ENCODE results near the gene PRSS16. TPM values are rescaled to one million over a fixed set of nuclear protein-coding genes. Genes with fewer than 3 reads are reported as not detected.

Gene PRSS16
- total and polyA plus RNA-seq, 9 of the 15 experiments (the other 6 are each of a cell fraction or from before 2014, with no cell fraction given) = 4.5 to 21.3 (median 12.1) TPM

GRCh38 chr6:27251112-27251605 is 3.7 kb downstream of the PRSS16 start (continued):
- TF ChIP-seq MNT (conservative IDR thresholded peaks at IDR 0.05) (peak; percentile 35 to 76; a peak in 3 of 4 replicates), ZNF184 (CRISPR knock-in tag; IDR thresholded peaks at IDR 0.05) (no peak), FOXP1 (CRISPR knock-in tag; IDR thresholded peaks at IDR 0.05) (no peak), HES1 (IDR thresholded peaks at IDR 0.05; ENCODE audit: low read depth) (no peak; the same call in 1 of the 2 replicates), ZNF165 (CRISPR knock-in tag; IDR thresholded peaks at IDR 0.05; ENCODE audit: borderline replicate concordance) (no peak), MLX (CRISPR knock-in tag; conservative IDR thresholded peaks at IDR 0.05) (0 out of 4 replicates have a peak, but pooled peaks of 1 of the 2 experiments have one; percentile 78), CHD2 (IDR thresholded peaks at IDR 0.05; ENCODE audit: low read depth, low read length) (no peak), KHSRP (IDR thresholded peaks at IDR 0.05) (no peak), L3MBTL2 (IDR thresholded peaks at IDR 0.05) (peak; percentile 4), ARID4B (CRISPR knock-in tag; IDR thresholded peaks at IDR 0.05) (no peak; the same call in 1 of the 2 replicates), KLF1 (tag; IDR thresholded peaks at IDR 0.05) (peak; percentile 50; the same call in 1 of the 2 replicates), ETV1 (tag; conservative IDR thresholded peaks at IDR 0.05; ENCODE audit: low read depth) (peak; percentile 83), TFE3 (CRISPR knock-in tag; IDR thresholded peaks at IDR 0.05) (no peak), IRF9 (tag; IDR thresholded peaks at IDR 0.05) (no peak), MXD1 (CRISPR knock-in tag; IDR thresholded peaks at IDR 0.05; ENCODE audit: borderline replicate concordance, poor library complexity, severe bottlenecking) (no peak), BCOR (IDR thresholded peaks at IDR 0.05) (peak; percentile 67), PPARD (CRISPR knock-in tag; IDR thresholded peaks at IDR 0.05) (no peak), ZNF282 (CRISPR knock-in tag; IDR thresholded peaks at IDR 0.05) (no peak)

Measured in K562 (cell line).